GM23338 (cell line): ENCODE data around the gene L2HGDH. TPM values are rescaled to one million over a fixed set of nuclear protein-coding genes. Genes with fewer than 3 reads are reported as not detected.

Source experiments
- ATAC-seq: fragments of 200-7000 bp; cut with Tn5 transposase; 3 replicates; pipeline ENCODE4 v1.9.1; 2020
- DNase-seq: peaks from one replicate; pipeline ENCODE4 v3.0.0-alpha.2; 2015; ENCODE audit warnings: low spot score
- H2AFZ ChIP-seq: fragments of 200-600 bp; sonication (generic); 2 replicates; pipeline ENCODE4 v1.8.0; 2016; ENCODE audit warnings: antibody characterized with exemption, mild to moderate bottlenecking, moderate library complexity
- H3F3A ChIP-seq: fragments of 200-600 bp; sonication (generic); replicated peaks from 2 replicates; pipeline ENCODE4 v1.8.0; 2017; ENCODE audit warnings: antibody characterized with exemption, mixed run types, low read depth
- H3K27ac ChIP-seq: fragments of 200-600 bp; sonication (generic); 2 replicates; pipeline ENCODE4 v1.6.1; 2016; ENCODE audit warnings: low read depth
- H3K27me3 ChIP-seq: fragments of 200-600 bp; sonication (generic); 2 replicates; pipeline ENCODE4 v1.8.0; 2016; ENCODE audit warnings: mild to moderate bottlenecking, mixed run types, moderate library complexity; ENCODE audit not compliant: insufficient read depth
- H3K36me3 ChIP-seq: fragments of 200-600 bp; sonication (generic); 2 replicates; pipeline ENCODE4 v1.8.0; 2016; ENCODE audit warnings: mild to moderate bottlenecking; ENCODE audit not compliant: insufficient read depth
- H3K4me1 ChIP-seq: fragments of 200-600 bp; sonication (generic); 2 replicates; pipeline ENCODE4 v1.8.0; 2016; ENCODE audit warnings: mild to moderate bottlenecking, moderate library complexity; ENCODE audit not compliant: insufficient read depth
- H3K4me2 ChIP-seq: fragments of 200-600 bp; sonication (generic); 2 replicates; pipeline ENCODE4 v1.7.1; 2017; ENCODE audit warnings: mixed run types
- H3K4me3 ChIP-seq: fragments of 200-600 bp; sonication (generic); 2 replicates; pipeline ENCODE4 v1.6.1; 2016; ENCODE audit warnings: mixed run types
- H3K79me2 ChIP-seq: fragments of 200-600 bp; sonication (generic); replicated peaks from 2 replicates; pipeline ENCODE4 v1.8.0; 2017; ENCODE audit warnings: mild to moderate bottlenecking; ENCODE audit not compliant: insufficient read depth
- H3K9me2 ChIP-seq: fragments of 200-600 bp; sonication (generic); 2 replicates; pipeline ENCODE4 v1.8.0; 2017; ENCODE audit not compliant: insufficient read depth
- H4K20me1 ChIP-seq: fragments of 200-600 bp; sonication (generic); replicated peaks from 2 replicates; pipeline ENCODE4 v1.8.0; 2017; ENCODE audit warnings: mild to moderate bottlenecking; ENCODE audit not compliant: insufficient read depth
- H3K27ac Mint-ChIP-seq: 2 replicates; pipeline ENCODE4 v1.8.0; 2020; ENCODE audit warnings: inconsistent platforms, mild to moderate bottlenecking, moderate library complexity, mixed read lengths
- H3K27me3 Mint-ChIP-seq: 3 replicates; pipeline ENCODE4 v1.8.0; 2022; ENCODE audit warnings: low read depth, mild to moderate bottlenecking, moderate library complexity, mixed read lengths, inconsistent platforms; ENCODE audit not compliant: insufficient read depth, poor library complexity
- H3K36me3 Mint-ChIP-seq: 3 replicates; pipeline ENCODE4 v1.8.0; 2021; ENCODE audit warnings: low read depth, mild to moderate bottlenecking, inconsistent platforms, moderate library complexity, mixed read lengths
- H3K4me1 Mint-ChIP-seq: 3 replicates; pipeline ENCODE4 v1.8.0; 2020; ENCODE audit warnings: mild to moderate bottlenecking, inconsistent platforms, mixed read lengths
- H3K4me3 Mint-ChIP-seq: 3 replicates; pipeline ENCODE4 v1.8.0; 2021; ENCODE audit warnings: moderate library complexity, mild to moderate bottlenecking, inconsistent platforms, mixed read lengths
- H3K9me3 Mint-ChIP-seq: 3 replicates; pipeline ENCODE4 v1.8.0; 2020; ENCODE audit warnings: moderate library complexity, mild to moderate bottlenecking, inconsistent platforms, mixed read lengths
- CREB1 ChIP-seq: fragments of 250-450 bp; sonication (Bioruptor Pico); IDR thresholded peaks from 2 replicates; pipeline ENCODE4 v1.5.0; 2020; ENCODE audit warnings: low read depth, mild to moderate bottlenecking, moderate library complexity
- ETS1 ChIP-seq: IDR thresholded peaks from 2 replicates; pipeline ENCODE4 v1.6.1; 2016; ENCODE audit warnings: antibody characterized with exemption
- EZH2 ChIP-seq: fragments of 200-600 bp; sonication (generic); IDR thresholded peaks from one replicate; pipeline ENCODE4 v1.8.0; 2017; ENCODE audit warnings: antibody characterized with exemption, mild to moderate bottlenecking, low read depth; ENCODE audit not compliant: unreplicated experiment
- EZH2phosphoT487 ChIP-seq: fragments of 200-600 bp; sonication (generic); IDR thresholded peaks from one replicate; pipeline ENCODE4 v1.8.1; 2018; ENCODE audit warnings: antibody characterized with exemption; ENCODE audit not compliant: unreplicated experiment
- JUNB ChIP-seq: IDR thresholded peaks from one replicate; pipeline ENCODE4 v1.6.1; 2016; ENCODE audit warnings: antibody characterized with exemption; ENCODE audit not compliant: unreplicated experiment
- NANOG ChIP-seq: IDR thresholded peaks from 2 replicates; pipeline ENCODE4 v1.6.1; 2016; ENCODE audit warnings: antibody characterized with exemption, borderline replicate concordance
- POLR2AphosphoS5 ChIP-seq: IDR thresholded peaks from 2 replicates; pipeline ENCODE4 v1.6.1; 2016; ENCODE audit warnings: antibody characterized with exemption, low read depth
- STAT1 ChIP-seq: IDR thresholded peaks from one replicate; pipeline ENCODE4 v1.6.1; 2016; ENCODE audit warnings: antibody characterized with exemption; ENCODE audit not compliant: unreplicated experiment
- ZNF114 ChIP-seq: fragments of 250-450 bp; sonication (Bioruptor Pico); IDR thresholded peaks from 2 replicates; pipeline ENCODE4 v1.5.0; 2020; ENCODE audit warnings: mild to moderate bottlenecking, moderate library complexity
- ZNF331 ChIP-seq: fragments of 250-450 bp; sonication (Bioruptor Pico); IDR thresholded peaks from 2 replicates; pipeline ENCODE4 v1.5.0; 2020; ENCODE audit warnings: low read depth, mild to moderate bottlenecking, moderate library complexity
- ZNF462 ChIP-seq: fragments of 250-450 bp; sonication (Bioruptor Pico); IDR thresholded peaks from 2 replicates; pipeline ENCODE4 v1.5.0; 2020; ENCODE audit warnings: mild to moderate bottlenecking, moderate library complexity
- polyA plus RNA-seq: library from polyadenylated mRNA; unstranded; fragments of >200 nt; fragmentation: Nextera tagmentation; extraction: Ambion mirVana; gene quantifications from 2 replicates; pipeline ENCODE4 v1.2.1, GENCODE V29; 2016
- total RNA-seq: library from RNA; depleted of rRNA; stranded (reverse); fragments of >200 nt; shearing (Covaris generic); gene quantifications from 2 replicates; pipeline ENCODE4 v1.2.3, GENCODE V29; 2014
- TF ChIP-seq, protein P1 (sequence below): IDR thresholded peaks from one replicate; pipeline ENCODE4 v1.6.1; 2018; ENCODE audit warnings: antibody characterized with exemption; ENCODE audit not compliant: unreplicated experiment

The L2HGDH gene
- total and polyA plus RNA-seq, 2 experiments from 2014 or later, result 13.5 to 28.5 TPM

GRCh38 chr14:50360093-50360492 lies 48.1 kb upstream of the L2HGDH start:
- no peaks in the 10 kb centered on the region for H3K27me3 ChIP-seq
- no peak overlapping the region for H2AFZ ChIP-seq
- no peaks in the 10 kb centered on the region for H3K79me2 ChIP-seq
- no peaks in the 10 kb centered on the region for H3K4me1 ChIP-seq
- no peaks in the 10 kb centered on the region for H3F3A ChIP-seq
- no peak overlapping the region for H3K4me3 Mint-ChIP-seq
- DNase-seq (no peak), ATAC-seq (no peak)
- H3K9me3 Mint-ChIP-seq, result no peaks in the 10 kb centered on the region
- H3K27ac Mint-ChIP-seq, result no peak overlapping the region
- H3K4me2 ChIP-seq, result no peak overlapping the region
- H3K27ac ChIP-seq, result no peak overlapping the region
- H3K4me3 ChIP-seq, result no peak overlapping the region
- H4K20me1 ChIP-seq, result no peaks in the 10 kb centered on the region
- no peaks in the 10 kb centered on the region for H3K36me3 Mint-ChIP-seq
- no peaks in the 10 kb centered on the region; the same call in 1 of the 3 replicates for H3K4me1 Mint-ChIP-seq
- no peaks in the 10 kb centered on the region for H3K9me2 ChIP-seq
- H3K27me3 Mint-ChIP-seq, result peaks cover 4% of the 10 kb centered on the region
- TF ChIP-seq EZH2 (no peak), ETS1 (no peak), STAT1 (no peak), POLR2AphosphoS5 (no peak), JUNB (no peak), NANOG (no peak), EZH2phosphoT487 (no peak), ZNF331 (CRISPR knock-in tag) (no peak)
- no peaks in the 10 kb centered on the region for H3K36me3 ChIP-seq

- no peak overlapping the region for H3K4me2 ChIP-seq
- no peak overlapping the region for H2AFZ ChIP-seq
- Mint-ChIP-seq H3K4me3 (no peak overlapping the region), H3K27ac (no peak overlapping the region), H3K4me1 (no peaks in the 10 kb centered on the region; the same call in 1 of the 3 replicates), H3K27me3 (peaks cover 4% of the 10 kb centered on the region), H3K36me3 (no peaks in the 10 kb centered on the region), H3K9me3 (no peaks in the 10 kb centered on the region)
- no peaks in the 10 kb centered on the region for H3K27me3 ChIP-seq
- H3F3A ChIP-seq, result no peaks in the 10 kb centered on the region
- no peaks in the 10 kb centered on the region for H3K79me2 ChIP-seq
- no peak for DNase-seq
- no peaks in the 10 kb centered on the region for H3K9me2 ChIP-seq
- no peak overlapping the region for H3K27ac ChIP-seq
- no peaks in the 10 kb centered on the region for H3K4me1 ChIP-seq
- H4K20me1 ChIP-seq, result no peaks in the 10 kb centered on the region
- ATAC-seq, result no peak
- no peaks in the 10 kb centered on the region for H3K36me3 ChIP-seq
- no peak overlapping the region for H3K4me3 ChIP-seq
- TF ChIP-seq EZH2phosphoT487 (no peak), ZNF114 (no peak), POLR2AphosphoS5 (no peak), ZNF462 (CRISPR knock-in tag) (no peak), CREB1 (CRISPR knock-in tag) (no peak)
- TF ChIP-seq, protein P1, sequence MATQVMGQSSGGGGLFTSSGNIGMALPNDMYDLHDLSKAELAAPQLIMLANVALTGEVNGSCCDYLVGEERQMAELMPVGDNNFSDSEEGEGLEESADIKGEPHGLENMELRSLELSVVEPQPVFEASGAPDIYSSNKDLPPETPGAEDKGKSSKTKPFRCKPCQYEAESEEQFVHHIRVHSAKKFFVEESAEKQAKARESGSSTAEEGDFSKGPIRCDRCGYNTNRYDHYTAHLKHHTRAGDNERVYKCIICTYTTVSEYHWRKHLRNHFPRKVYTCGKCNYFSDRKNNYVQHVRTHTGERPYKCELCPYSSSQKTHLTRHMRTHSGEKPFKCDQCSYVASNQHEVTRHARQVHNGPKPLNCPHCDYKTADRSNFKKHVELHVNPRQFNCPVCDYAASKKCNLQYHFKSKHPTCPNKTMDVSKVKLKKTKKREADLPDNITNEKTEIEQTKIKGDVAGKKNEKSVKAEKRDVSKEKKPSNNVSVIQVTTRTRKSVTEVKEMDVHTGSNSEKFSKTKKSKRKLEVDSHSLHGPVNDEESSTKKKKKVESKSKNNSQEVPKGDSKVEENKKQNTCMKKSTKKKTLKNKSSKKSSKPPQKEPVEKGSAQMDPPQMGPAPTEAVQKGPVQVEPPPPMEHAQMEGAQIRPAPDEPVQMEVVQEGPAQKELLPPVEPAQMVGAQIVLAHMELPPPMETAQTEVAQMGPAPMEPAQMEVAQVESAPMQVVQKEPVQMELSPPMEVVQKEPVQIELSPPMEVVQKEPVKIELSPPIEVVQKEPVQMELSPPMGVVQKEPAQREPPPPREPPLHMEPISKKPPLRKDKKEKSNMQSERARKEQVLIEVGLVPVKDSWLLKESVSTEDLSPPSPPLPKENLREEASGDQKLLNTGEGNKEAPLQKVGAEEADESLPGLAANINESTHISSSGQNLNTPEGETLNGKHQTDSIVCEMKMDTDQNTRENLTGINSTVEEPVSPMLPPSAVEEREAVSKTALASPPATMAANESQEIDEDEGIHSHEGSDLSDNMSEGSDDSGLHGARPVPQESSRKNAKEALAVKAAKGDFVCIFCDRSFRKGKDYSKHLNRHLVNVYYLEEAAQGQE, result no peak
These were observed 47.6 kb upstream of the L2HGDH start for GRCh38 chr14:50359631-50360030.
